ENCODE results near the gene LRRC53.

GRCh38 chr1:74467786-74468377, 44.5 kb downstream of the LRRC53 start:
- no peak for TF ChIP-seq CTCF (optimal IDR thresholded peaks at IDR 0.05 in 1 of 3, IDR thresholded peaks at IDR 0.05 in 1 of 3, conservative IDR thresholded peaks at IDR 0.05 in 1 of 3; ENCODE audit: extremely low read depth in 1 of 3, insufficient read depth in 2 of 3, low read length in 3 of 3)
- no peak for TF ChIP-seq EZH2 (IDR thresholded peaks at IDR 0.05; ENCODE audit: low read length)
